Stimulated activated CD8-positive, alpha-beta memory T cell treated with anti-CD3 and anti-CD28 coated beads, Interleukin-4, amount 100 ng/mL, for 48 hours (primary cell): ENCODE results near the gene R3HDM4.
"Not testable (repeated sequence)": the region's sequence is repeated elsewhere in the genome, so short reads cannot be mapped to it uniquely, and the experiment has no call there.

Experiments used
- DNase-seq: peaks from one replicate; pipeline ENCODE4 v3.0.0-alpha.2; 2020

The R3HDM4 gene

DNA sequence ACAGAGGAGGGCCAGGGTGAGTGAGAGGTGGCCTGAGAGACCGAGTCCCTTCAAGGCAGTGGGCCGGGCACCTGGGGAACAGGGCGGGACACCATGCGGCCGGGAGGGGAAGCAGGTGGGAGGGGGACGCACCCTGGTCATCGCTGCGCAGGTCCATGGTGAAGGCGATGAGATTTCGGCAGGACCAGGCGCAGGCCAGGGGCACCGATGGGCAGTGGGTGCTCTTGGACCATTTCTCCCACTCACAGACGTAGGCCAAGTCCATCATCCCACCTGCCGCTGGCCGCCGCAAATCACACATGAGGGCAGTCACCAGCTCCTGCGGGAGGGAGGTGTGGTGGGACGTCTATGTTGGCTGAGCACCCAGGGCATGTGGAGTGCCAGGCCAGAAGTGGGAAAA lies 22.2 kb downstream of the R3HDM4 start:
- DNase-seq = no peak

DNA sequence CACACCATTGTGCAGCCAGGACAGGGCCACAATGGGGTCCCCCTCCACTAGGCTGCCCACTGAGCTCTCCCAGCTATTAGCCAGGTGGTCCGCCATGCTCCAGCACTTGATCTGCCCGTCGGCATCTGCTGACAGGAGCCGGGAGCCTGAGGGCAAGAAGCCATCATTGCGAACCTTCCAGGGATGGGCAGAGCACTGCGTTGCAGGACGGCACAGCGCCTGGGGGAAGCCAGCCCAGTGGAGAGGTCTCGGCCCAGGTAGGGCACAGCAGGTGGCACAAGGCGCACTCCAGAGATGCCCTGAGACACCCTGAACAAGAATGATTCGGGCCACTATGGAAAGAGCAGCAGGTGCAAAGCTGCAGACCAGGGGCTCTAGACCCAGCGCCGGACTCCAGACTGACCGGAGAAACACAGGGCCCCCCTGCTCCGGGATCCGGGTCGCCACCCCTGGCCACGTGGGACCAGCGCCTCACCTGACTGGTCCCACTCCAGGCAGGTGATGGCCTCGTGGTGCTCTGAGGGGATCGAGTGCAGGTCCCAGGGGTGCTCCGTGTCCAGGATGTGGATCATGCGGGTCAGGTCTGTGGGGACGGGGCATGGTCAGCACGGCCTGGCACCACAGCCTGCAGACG lies 23.2 kb downstream of the R3HDM4 start:
- no peak for DNase-seq

DNA sequence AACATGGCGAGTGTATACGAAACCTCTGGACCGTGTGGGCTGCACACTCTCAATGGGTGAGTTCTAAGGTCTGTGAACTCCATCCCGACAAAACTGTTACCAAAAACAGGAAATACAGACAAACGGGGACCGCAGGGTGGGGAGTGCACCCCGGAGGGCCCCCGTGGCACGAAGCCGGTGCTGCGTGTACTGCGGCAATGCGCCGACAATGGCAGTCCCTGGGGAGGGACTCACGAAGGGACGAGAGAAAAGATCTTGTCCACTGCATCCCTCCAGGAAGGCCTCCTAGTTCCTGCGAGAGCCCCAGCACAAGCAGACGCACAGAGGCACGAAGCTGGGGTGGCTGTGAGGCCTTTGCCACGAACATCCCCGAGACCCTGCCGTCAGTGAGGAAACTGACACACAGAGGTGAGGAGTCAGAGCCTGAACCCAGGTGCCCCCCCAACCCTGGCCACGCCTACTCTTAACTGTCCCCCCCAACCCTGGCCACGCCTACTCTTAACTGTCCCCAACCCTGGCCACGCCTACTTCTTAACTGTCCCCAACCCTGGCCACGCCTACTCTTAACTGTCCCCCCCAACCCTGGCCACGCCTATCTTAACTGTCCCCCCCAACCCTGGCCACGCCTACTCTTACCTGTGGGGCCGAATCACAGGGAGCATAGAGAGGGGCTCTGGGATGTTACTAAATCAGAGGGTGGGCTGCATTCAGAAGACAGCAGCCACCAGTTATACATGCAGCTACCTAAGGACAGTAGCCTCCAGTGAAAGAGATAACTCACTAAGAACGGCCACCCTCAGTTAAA lies 24.2 kb downstream of the R3HDM4 start:
- DNase-seq = peak; percentile 73

GRCh38 chr19:887599-887998 lies 25.4 kb downstream of the R3HDM4 start:
- DNase-seq = no peak

- DNase-seq = no peak
Measured at GRCh38 chr19:887072-887471, 25.9 kb downstream of the R3HDM4 start.

- DNase-seq = no peak
Measured at GRCh38 chr19:885536-886224, 27.3 kb downstream of the R3HDM4 start.

DNA sequence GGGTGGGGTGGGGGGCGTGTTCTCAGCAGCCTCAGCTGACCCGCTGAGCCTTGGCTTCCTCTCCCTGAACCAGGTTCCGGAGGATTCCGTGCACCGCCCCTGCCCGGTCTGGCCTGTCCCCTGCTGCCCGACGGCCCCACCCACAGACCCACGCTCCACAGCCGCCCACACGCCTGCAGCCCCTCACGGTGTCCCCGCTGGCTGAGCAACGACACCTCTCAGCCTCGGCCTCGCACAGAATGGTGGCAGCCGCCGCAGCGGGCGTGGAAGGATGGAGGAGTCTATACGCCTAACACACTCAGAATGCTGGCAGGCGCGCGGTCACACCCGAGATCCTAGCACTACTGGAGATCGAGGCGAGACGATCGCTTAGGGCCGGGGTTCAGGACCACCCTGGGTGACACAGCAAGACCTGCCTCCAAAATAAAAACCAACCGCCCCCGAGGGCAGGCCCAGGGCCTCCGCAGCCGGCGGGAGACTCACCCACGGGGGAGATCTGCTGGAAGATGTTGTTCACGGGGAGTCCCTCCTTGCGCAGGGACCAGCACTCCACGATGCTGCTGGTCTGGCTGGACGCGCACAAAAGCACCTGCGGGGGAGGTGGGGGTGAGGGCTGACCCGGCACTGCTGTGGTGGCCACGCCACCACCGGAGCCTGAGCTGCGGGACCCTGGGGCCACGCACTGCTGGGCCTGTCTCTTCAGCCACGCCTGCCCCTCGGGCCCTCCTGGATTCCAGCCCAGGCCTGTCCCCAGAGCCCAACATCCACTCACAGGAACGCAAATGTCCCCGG lies 28.4 kb downstream of the R3HDM4 start:
- DNase-seq = no peak

- no peak for DNase-seq
Measured at GRCh38 chr19:883661-884211, 29.3 kb downstream of the R3HDM4 start.

DNA sequence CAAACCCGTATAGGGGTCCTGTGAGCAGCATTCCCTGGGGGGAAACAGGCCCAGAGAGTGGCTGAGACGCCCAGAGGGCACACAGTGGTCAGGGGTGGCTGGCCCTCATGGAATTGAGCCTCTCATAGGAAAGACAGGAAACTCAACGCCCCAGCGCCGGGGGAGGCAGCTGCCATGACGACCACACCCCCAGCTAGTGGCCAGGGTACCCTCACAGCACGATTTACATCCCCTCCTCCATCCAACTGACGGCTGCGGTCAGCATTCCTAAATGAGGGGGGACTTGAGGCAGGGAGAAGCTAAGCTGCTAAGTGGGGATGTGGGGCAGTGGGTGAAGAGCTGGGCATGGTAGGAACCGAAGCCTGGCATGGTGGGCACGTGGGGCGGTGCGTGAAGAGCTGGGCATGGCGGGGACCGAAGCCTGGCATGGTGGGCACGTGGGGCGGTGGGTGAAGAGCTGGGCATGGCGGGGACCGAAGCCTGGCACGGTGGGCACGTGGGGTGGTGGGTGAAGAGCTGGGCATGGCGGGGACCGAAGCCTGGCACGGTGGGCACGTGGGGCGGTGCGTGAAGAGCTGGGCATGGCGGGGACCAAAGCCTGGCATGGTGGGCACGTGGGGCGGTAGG lies 30.0 kb downstream of the R3HDM4 start:
- no peak for DNase-seq

DNA sequence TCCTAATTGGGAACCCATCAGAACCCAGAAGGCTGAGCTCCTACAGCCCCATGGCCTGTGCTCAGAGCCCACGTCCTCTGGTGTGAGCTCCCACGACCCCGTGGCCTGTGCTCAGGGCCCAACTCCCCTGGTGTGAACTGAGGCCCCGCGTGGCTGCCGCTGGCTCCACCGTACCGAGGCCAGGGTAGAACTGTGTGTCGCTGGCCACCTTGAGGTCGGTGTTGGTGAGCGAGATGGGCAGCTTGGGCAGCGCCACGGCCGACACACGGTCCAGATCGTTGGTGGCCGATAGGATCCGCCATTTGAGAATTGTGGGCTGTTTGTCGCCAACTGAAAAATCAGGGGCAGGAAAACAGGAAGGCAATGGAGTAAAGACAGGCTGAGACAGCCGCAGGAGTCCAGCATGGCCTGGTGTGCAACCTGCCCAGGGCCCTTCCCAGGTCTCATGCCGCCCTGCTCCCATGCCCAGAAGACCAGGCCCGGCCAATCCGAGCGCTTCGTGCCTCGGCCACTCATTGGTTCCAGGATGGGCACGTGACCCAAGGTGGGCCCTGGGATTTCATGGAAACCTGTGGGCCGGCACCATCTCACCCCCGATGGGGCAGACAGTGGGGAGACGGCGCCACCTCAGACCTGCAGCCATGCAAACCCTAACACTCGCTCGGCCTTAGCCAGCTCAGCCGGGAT lies 31.5 kb downstream of the R3HDM4 start:
- no peak for DNase-seq

DNA sequence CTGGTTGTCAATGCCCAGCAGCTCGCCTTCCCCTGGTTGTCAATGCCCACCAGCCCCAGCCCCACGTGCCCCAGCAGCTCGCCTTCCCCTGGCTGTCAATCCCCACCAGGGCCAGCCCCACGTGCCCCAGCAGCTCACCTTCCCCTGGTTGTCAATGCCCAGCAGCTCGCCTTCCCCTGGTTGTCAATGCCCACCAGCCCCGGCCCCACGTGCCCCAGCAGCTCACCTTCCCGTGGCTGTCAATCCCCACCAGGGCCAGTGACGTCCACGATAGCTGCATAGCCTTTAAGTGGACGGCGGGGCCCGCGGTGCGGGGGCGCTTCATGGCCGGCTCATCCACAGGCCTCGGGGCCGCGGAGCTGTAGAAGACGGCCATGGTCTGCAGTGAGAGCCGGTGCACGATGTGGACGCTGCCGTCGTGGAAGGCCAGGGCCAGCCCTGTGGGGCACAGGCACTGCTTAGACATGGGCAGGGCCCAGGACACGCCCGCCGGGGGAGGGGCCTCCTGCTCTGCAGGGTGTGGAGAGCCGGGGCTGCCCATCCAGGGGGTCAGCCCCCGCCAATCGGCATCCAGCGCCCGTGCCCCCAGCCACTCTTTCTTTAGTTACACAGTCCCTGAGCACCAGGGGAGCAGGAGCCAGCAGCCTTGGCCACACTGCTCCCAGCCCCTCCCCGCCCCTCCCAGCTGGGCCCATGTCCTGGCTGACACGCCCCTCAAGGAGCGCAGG lies 33.1 kb downstream of the R3HDM4 start:
- DNase-seq = no peak

- DNase-seq = not testable (repeated sequence)
Measured at GRCh38 chr19:878751-879561, 34.1 kb downstream of the R3HDM4 start.

DNA sequence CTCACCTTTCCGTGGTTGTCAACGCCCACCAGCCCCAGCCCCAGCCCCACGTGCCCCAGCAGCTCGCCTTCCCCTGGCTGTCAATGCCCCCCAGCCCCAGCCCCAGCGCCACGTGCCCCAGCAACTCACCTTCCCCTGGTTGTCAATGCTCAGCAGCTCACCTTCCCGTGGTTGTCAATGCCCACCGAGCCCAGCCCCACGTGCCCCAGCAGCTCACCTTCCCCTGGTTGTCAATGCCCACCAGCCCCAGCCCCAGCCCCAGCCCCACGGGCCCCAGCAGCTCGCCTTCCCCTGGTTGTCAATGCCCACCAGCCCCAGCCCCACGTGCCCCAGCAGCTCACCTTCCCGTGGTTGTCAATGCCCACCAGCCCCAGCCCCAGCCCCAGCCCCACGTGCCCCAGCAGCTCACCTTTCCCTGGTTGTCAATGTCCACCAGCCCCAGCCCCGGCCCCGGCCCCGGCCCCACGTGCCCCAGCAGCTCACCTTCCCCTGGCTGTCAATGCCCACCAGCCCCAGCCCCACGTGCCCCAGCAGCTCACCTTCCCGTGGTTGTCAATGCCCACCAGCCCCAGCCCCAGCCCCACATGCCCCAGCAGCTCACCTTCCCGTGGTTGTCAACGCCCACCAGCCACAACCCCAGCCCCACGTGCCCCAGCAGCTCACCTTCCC lies 34.9 kb downstream of the R3HDM4 start:
- not testable (repeated sequence) for DNase-seq

DNA sequence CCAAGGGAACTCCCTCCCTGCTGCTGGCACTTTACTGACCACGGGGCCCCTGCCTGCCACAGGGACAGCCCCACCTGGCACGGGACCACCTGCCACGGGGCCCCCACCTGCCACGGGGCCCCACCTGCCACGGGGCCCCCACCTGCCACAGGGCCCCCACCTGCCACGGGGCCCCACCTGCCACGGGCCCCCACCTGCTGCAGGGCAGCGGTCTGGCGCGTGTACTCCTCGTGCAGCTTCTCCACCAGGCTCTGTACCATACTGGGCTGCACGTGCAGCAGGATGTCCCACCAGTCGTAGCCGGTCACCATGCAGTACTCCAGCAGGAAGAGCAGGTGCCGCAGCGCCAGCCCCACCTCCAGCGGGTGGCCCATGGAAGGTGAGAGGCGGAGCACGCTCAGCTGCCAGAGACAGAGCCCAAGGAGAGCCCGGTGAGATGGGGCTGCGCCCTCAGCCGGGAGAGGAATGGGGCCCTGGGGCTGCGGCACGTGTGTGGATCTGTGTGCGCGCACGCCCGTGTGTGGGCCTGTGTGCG lies 36.2 kb downstream of the R3HDM4 start:
- no peak for DNase-seq

GRCh38 chr19:876089-876488 lies 36.9 kb downstream of the R3HDM4 start:
- DNase-seq = no peak

- DNase-seq = no peak
Measured at GRCh38 chr19:875265-875879, 37.6 kb downstream of the R3HDM4 start.

- no peak for DNase-seq
Measured at GRCh38 chr19:873561-874041, 39.4 kb downstream of the R3HDM4 start.

GRCh38 chr19:873084-873483 lies 39.9 kb downstream of the R3HDM4 start:
- peak; percentile 79 for DNase-seq
